CD14-positive monocyte (primary cell): ENCODE data around the gene TBX2. TPM values are rescaled to one million over a fixed set of nuclear protein-coding genes. Genes with fewer than 3 reads are reported as not detected.

ENCODE experiments used
- DNase-seq, 3 donors: peaks; one replicate each; pipeline ENCODE4 v3.0.0-alpha.2; 2011 to 2022
- H2AFZ ChIP-seq: 2 replicates; pipeline ENCODE4 v1.6.0; 2012; ENCODE audit warnings: mild to moderate bottlenecking, low read depth, low read length, inconsistent platforms; ENCODE audit not compliant: insufficient read depth, poor library complexity, severe bottlenecking
- H3K27ac ChIP-seq, 2 donors: 1 replicate in 1 of 2; 2 replicates in 1 of 2; pipeline ENCODE4 v1.5.1; 2012 to 2013; ENCODE audit warnings: low read length in 2 of 2, control low read depth in 1 of 2, inconsistent platforms in 1 of 2, low read depth in 1 of 2, mild to moderate bottlenecking in 1 of 2
- H3K27me3 ChIP-seq, 2 donors: one replicate each; pipeline versions ENCODE4 v1.6.0 to v1.6.1; 2011 to 2013; ENCODE audit warnings: low read length in 2 of 2; ENCODE audit not compliant: control insufficient read depth in 2 of 2, insufficient read depth in 2 of 2
- H3K36me3 ChIP-seq, 2 donors: replicated peaks in 1 of 2; 1 replicate in 1 of 2; 2 replicates in 1 of 2; pipeline versions ENCODE4 v1.5.1 to v1.6.1; 2012 to 2013; ENCODE audit warnings: low read length in 2 of 2, control low read depth in 1 of 2, inconsistent platforms in 1 of 2, mild to moderate bottlenecking in 1 of 2; ENCODE audit not compliant: insufficient read depth in 2 of 2, control insufficient read depth in 1 of 2
- H3K4me1 ChIP-seq, 2 donors: 1 replicate in 1 of 2; 2 replicates in 1 of 2; pipeline versions ENCODE4 v1.5.1 to v1.6.1; 2012 to 2013; ENCODE audit warnings: low read length in 2 of 2, control low read depth in 1 of 2, inconsistent platforms in 1 of 2, mild to moderate bottlenecking in 1 of 2, moderate library complexity in 1 of 2; ENCODE audit not compliant: insufficient read depth in 2 of 2, control insufficient read depth in 1 of 2
- H3K4me2 ChIP-seq: replicated peaks from 2 replicates; pipeline ENCODE3; 2012; ENCODE audit warnings: low read length, moderate library complexity, mild to moderate bottlenecking; ENCODE audit not compliant: poor library complexity, severe bottlenecking; ENCODE audit errors: extremely low read depth
- H3K4me3 ChIP-seq, 3 experiments: fragments of 200-600 bp in 1 of 3; sonication (generic) in 1 of 3; replicated peaks in 1 of 3; 1 replicate in 2 of 3; 2 replicates in 1 of 3; pipeline ENCODE4 v1.5.1; 2011 to 2013; ENCODE audit warnings: low read length in 3 of 3, mild to moderate bottlenecking in 3 of 3, control low read depth in 2 of 3, low read depth in 2 of 3, inconsistent platforms in 1 of 3, moderate library complexity in 1 of 3
- H3K79me2 ChIP-seq: 2 replicates; pipeline ENCODE4 v1.6.0; 2012; ENCODE audit warnings: mild to moderate bottlenecking, control low read depth, inconsistent platforms, low read length, moderate library complexity; ENCODE audit not compliant: insufficient read depth
- H3K9ac ChIP-seq: 2 replicates; pipeline ENCODE4 v1.6.0; 2017; ENCODE audit warnings: low read length, mild to moderate bottlenecking; ENCODE audit not compliant: insufficient read depth, poor library complexity, severe bottlenecking
- H3K9me3 ChIP-seq, 2 donors: replicated peaks in 1 of 2; 1 replicate in 1 of 2; 2 replicates in 1 of 2; pipeline versions ENCODE4 v1.5.1 to v1.6.1; 2012 to 2013; ENCODE audit warnings: low read length in 2 of 2, control low read depth in 1 of 2; ENCODE audit not compliant: control insufficient read depth in 1 of 2, insufficient read depth in 1 of 2
- H4K20me1 ChIP-seq: 2 replicates; pipeline ENCODE4 v1.6.0; 2012; ENCODE audit warnings: mild to moderate bottlenecking, low read length, control low read depth, moderate library complexity; ENCODE audit not compliant: insufficient read depth
- H3K27ac Mint-ChIP-seq, 7 donors: one replicate each; pipeline ENCODE4 v1.8.0; 2020; ENCODE audit warnings: mild to moderate bottlenecking in 7 of 7, mixed read lengths in 7 of 7, moderate library complexity in 6 of 7, inconsistent platforms in 2 of 7
- H3K27me3 Mint-ChIP-seq, 3 donors: one replicate each; pipeline ENCODE4 v1.8.0; 2021 to 2022; ENCODE audit warnings: low read depth in 3 of 3, mild to moderate bottlenecking in 3 of 3, mixed read lengths in 3 of 3, moderate library complexity in 3 of 3, inconsistent platforms in 1 of 3
- H3K36me3 Mint-ChIP-seq, 2 donors: one replicate each; pipeline ENCODE4 v1.8.0; 2020; ENCODE audit warnings: mixed read lengths in 2 of 2, inconsistent platforms in 1 of 2, mild to moderate bottlenecking in 1 of 2
- H3K4me1 Mint-ChIP-seq: one replicate; pipeline ENCODE4 v1.8.0; 2020; ENCODE audit warnings: mild to moderate bottlenecking, mixed read lengths
- H3K4me3 Mint-ChIP-seq, 2 donors: one replicate each; pipeline ENCODE4 v1.8.0; 2020; ENCODE audit warnings: mild to moderate bottlenecking in 2 of 2, mixed read lengths in 2 of 2, moderate library complexity in 1 of 2
- H3K9me3 Mint-ChIP-seq, 7 donors: one replicate each; pipeline ENCODE4 v1.8.0; 2020 to 2022; ENCODE audit warnings: mixed read lengths in 7 of 7, mild to moderate bottlenecking in 6 of 7, moderate library complexity in 6 of 7, inconsistent platforms in 2 of 7
- CTCF ChIP-seq: fragments of 200-600 bp; IDR thresholded peaks from one replicate; pipeline ENCODE4 v1.8.0; 2022; ENCODE audit warnings: antibody characterized with exemption, mild to moderate bottlenecking
- WGBS: methylation state at CpG from one replicate; pipeline ENCODE4 v1.1.5; 2013; ENCODE audit warnings: missing lambda C conversion rate; ENCODE audit not compliant: insufficient coverage; 5-methylcytosine and 5-hydroxymethylcytosine counted together
- intact Hi-C, 2 donors: fragments of 100-400 bp; cut with micrococcal nuclease; formaldehyde crosslinking; loops; one replicate each; pipeline versions ENCODE4 v1.15.0 to v1.15.1; 2023
- polyA plus RNA-seq, 3 donors: library from polyadenylated mRNA; depleted of rRNA in 1 of 3; unstranded in 2 of 3; stranded (reverse) in 1 of 3; fragments of 300-500 nt in 2 of 3; fragments of >200 nt in 1 of 3; fragmentation: Illumina TruSeq in 2 of 3; gene quantifications; 1 replicate in 2 of 3; 2 replicates in 1 of 3; pipeline ENCODE4 v1.2.3, GENCODE V29; 2012 to 2021

TBX2 gene
- polyA plus RNA-seq, 3 donors: 0.03 TPM; not detected in 2

GRCh38 chr17:61442136-61442775, 42.6 kb downstream of the TBX2 start:
- H3K4me3 ChIP-seq: no peak overlapping the region
- H3K9me3 Mint-ChIP-seq: peaks cover 0 to 13% (median 5%) of the 10 kb centered on the region in 7 donors
- DNase-seq: no peak
- no peak overlapping the region for H3K4me2 ChIP-seq
- H3K27me3 ChIP-seq: peaks cover 18 to 21% of the 10 kb centered on the region in 2 donors
- no peaks in the 10 kb centered on the region for H3K4me1 ChIP-seq
- intact Hi-C loops: no loop called here
- H3K79me2 ChIP-seq: no peaks in the 10 kb centered on the region
- no peaks in the 10 kb centered on the region for H4K20me1 ChIP-seq
- no peak overlapping the region for H2AFZ ChIP-seq
- H3K27me3 Mint-ChIP-seq: peaks cover 27 to 62% (median 41%) of the 10 kb centered on the region in 3 donors
- no peak overlapping the region for H3K4me3 Mint-ChIP-seq
- no peak overlapping the region for H3K27ac Mint-ChIP-seq
- no peak overlapping the region for H3K27ac ChIP-seq
- no peak for TF ChIP-seq CTCF
- H3K9me3 ChIP-seq: peaks cover 0 to 9% of the 10 kb centered on the region in 2 donors
- WGBS: 50% methylated on average over 1 of the region's 4 CpGs
- H3K4me1 Mint-ChIP-seq: peaks cover 2% of the 10 kb centered on the region
- H3K9ac ChIP-seq: no peak overlapping the region
- H3K36me3 ChIP-seq: no peaks in the 10 kb centered on the region
- no peaks in the 10 kb centered on the region for H3K36me3 Mint-ChIP-seq

GRCh38 chr17:61442878-61443474, 43.3 kb downstream of the TBX2 start:
- Histone ChIP-seq H3K9me3 (peaks cover 0 to 5% of the 10 kb centered on the region in 2 donors), H3K4me1 (no peaks in the 10 kb centered on the region), H3K27me3 (peaks cover 22 to 26% of the 10 kb centered on the region in 2 donors), H3K27ac (no peak overlapping the region), H3K4me3 (no peak overlapping the region), H2AFZ (no peak overlapping the region), H3K4me2 (no peak overlapping the region), H3K36me3 (no peaks in the 10 kb centered on the region), H3K79me2 (no peaks in the 10 kb centered on the region), H3K9ac (no peak overlapping the region), H4K20me1 (no peaks in the 10 kb centered on the region)
- DNase-seq: no peak
- 89% methylated on average over 5 of the region's 11 CpGs for WGBS
- Mint-ChIP-seq H3K36me3 (no peaks in the 10 kb centered on the region), H3K4me1 (peaks cover 2% of the 10 kb centered on the region), H3K27ac (no peak overlapping the region), H3K4me3 (no peak overlapping the region), H3K27me3 (peaks cover 30 to 64% (median 43%) of the 10 kb centered on the region in 3 donors), H3K9me3 (peaks cover 0 to 7% (median 0%) of the 10 kb centered on the region in 7 donors)
- intact Hi-C loops: no loop called here
- no peak for TF ChIP-seq CTCF
